ENCODE data around the gene MLX.

The MLX gene

GRCh38 chr17:42566883-42567573 lies at the start of gene MLX:
MLX (plus strand) TSS chr17:42567100; CDS start chr17:42567125, 25 bp downstream.
- peak; percentile 89 to 92 for DNase-seq

GRCh38 chr17:42517516-42517915 lies 49.4 kb upstream of the MLX start:
- peak; percentile 82 to 84 for DNase-seq

GRCh38 chr17:42518046-42518754 lies 48.7 kb upstream of the MLX start:
- DNase-seq, result no peak

GRCh38 chr17:42518755-42519545 lies 48.0 kb upstream of the MLX start:
- DNase-seq, result no peak

- no peak for DNase-seq
These were observed 47.1 kb upstream of the MLX start for GRCh38 chr17:42519546-42520491.

- DNase-seq, result no peak
These were observed 46.4 kb upstream of the MLX start for GRCh38 chr17:42520540-42520951.

- no peak for DNase-seq
These were observed 45.9 kb upstream of the MLX start for GRCh38 chr17:42521036-42521435.

- no peak for DNase-seq
These were observed 45.1 kb upstream of the MLX start for GRCh38 chr17:42521666-42522262.

GRCh38 chr17:42522263-42522790 lies 44.6 kb upstream of the MLX start:
- DNase-seq, result no peak

GRCh38 chr17:42522798-42523278 lies 44.1 kb upstream of the MLX start:
- DNase-seq, result no peak

- no peak for DNase-seq
These were observed 41.7 kb upstream of the MLX start for GRCh38 chr17:42525221-42525620.

GRCh38 chr17:42526031-42526444 lies 40.9 kb upstream of the MLX start:
- no peak for DNase-seq

GRCh38 chr17:42527932-42528331 lies 39.0 kb upstream of the MLX start:
- no peak for DNase-seq

- no peak for DNase-seq
These were observed 37.8 kb upstream of the MLX start for GRCh38 chr17:42529061-42529460.

- DNase-seq, result no peak
These were observed 35.9 kb upstream of the MLX start for GRCh38 chr17:42530952-42531454.

GRCh38 chr17:42531455-42532354 lies 35.2 kb upstream of the MLX start:
- peak; percentile 27 to 44 for DNase-seq

GRCh38 chr17:42535155-42536047 lies 31.5 kb upstream of the MLX start:
- no peak for DNase-seq

GRCh38 chr17:42536048-42536371 lies 30.9 kb upstream of the MLX start, which contains the start of gene NAGLU:
NAGLU (plus strand) TSS chr17:42536241; CDS start chr17:42536273, 32 bp downstream.
- peak; percentile 82 for DNase-seq

Measured in stimulated activated CD4-positive, alpha-beta T cell treated with anti-CD3 and anti-CD28 coated beads, Interleukin-2, amount 100 ng/mL, for 48 hours (primary cell).